Measurements from ENCODE around the gene UBC. TPM values are rescaled to one million over a fixed set of nuclear protein-coding genes. Genes with fewer than 3 reads are reported as not detected.
A peak's percentile ranks its signal among the peaks of the same experiment; 100 is the strongest.

Gene UBC
- total and polyA plus RNA-seq, 9 of the 15 experiments (the other 6 are each of a cell fraction or from before 2014, with no cell fraction given), result 533 to 1,153 (median 813) TPM

- no peak for TF ChIP-seq CTCFL (IDR thresholded peaks at IDR 0.05; ENCODE audit: borderline replicate concordance, insufficient read depth, low read depth, low read length, poor library complexity, severe bottlenecking)
- no peak for TF ChIP-seq HDAC2 (IDR thresholded peaks at IDR 0.05)
- no peak for TF ChIP-seq MTA2 (IDR thresholded peaks at IDR 0.05; ENCODE audit: low read depth)
- no peak for TF ChIP-seq NFXL1 (CRISPR knock-in tag; IDR thresholded peaks at IDR 0.05)
- no peak for TF ChIP-seq NR2C1 (IDR thresholded peaks at IDR 0.05)
- peak; percentile 39; the same call in 1 of the 2 replicates for TF ChIP-seq NR2C1 (tag; IDR thresholded peaks at IDR 0.05)
- TF ChIP-seq ZBTB8A (IDR thresholded peaks at IDR 0.05; ENCODE audit: partially characterized antibody), result no peak
- no peak for TF ChIP-seq RBM15 (IDR thresholded peaks at IDR 0.05; ENCODE audit: insufficient read depth, low read length)
- no peak for TF ChIP-seq HDAC8 (tag; IDR thresholded peaks at IDR 0.05)
- no peak for TF ChIP-seq NR1H2 (CRISPR knock-in tag; IDR thresholded peaks at IDR 0.05)
- no peak for TF ChIP-seq RBM39 (optimal IDR thresholded peaks at IDR 0.05; ENCODE audit: low read depth, low read length)
- TF ChIP-seq ZNF197 (CRISPR knock-in tag; IDR thresholded peaks at IDR 0.05; ENCODE audit: low read depth), result no peak
- no peak for TF ChIP-seq MAFK (IDR thresholded peaks at IDR 0.05; ENCODE audit: low read length)
- TF ChIP-seq MEF2A (IDR thresholded peaks at IDR 0.05; ENCODE audit: control insufficient read depth, low read depth, low read length), result no peak
- TF ChIP-seq MAX (CRISPR knock-in tag; IDR thresholded peaks at IDR 0.05), result no peak
- TF ChIP-seq SIN3A (IDR thresholded peaks at IDR 0.05; ENCODE audit: borderline replicate concordance in 2 of 2, control insufficient read depth in 1 of 2, low read depth in 2 of 2, low read length in 2 of 2), result 0 out of 4 replicates have a peak, but pooled peaks of 1 of the 2 experiments have one; percentile 35
- TF ChIP-seq MCM3 (IDR thresholded peaks at IDR 0.05), result no peak
- TF ChIP-seq GTF3C2 (IDR thresholded peaks at IDR 0.05; ENCODE audit: borderline replicate concordance, extremely low read depth, insufficient read length), result no peak
- no peak for TF ChIP-seq ZFP91 (CRISPR knock-in tag; IDR thresholded peaks at IDR 0.05)
- TF ChIP-seq ZNF133 (CRISPR knock-in tag; IDR thresholded peaks at IDR 0.05), result no peak
- peak; percentile 81 for TF ChIP-seq PHF21A (IDR thresholded peaks at IDR 0.05; ENCODE audit: borderline replicate concordance, low read depth)
- no peak for TF ChIP-seq PHF20 (IDR thresholded peaks at IDR 0.05; ENCODE audit: partially characterized antibody)
- TF ChIP-seq SRF (CRISPR knock-in tag; IDR thresholded peaks at IDR 0.05), result no peak
These were observed 25.6 kb upstream of the UBC start (continued) for GRCh38 chr12:124940143-124940392.

All from K562 (cell line).